Measurements from ENCODE around the gene TAMALIN.

DNA sequence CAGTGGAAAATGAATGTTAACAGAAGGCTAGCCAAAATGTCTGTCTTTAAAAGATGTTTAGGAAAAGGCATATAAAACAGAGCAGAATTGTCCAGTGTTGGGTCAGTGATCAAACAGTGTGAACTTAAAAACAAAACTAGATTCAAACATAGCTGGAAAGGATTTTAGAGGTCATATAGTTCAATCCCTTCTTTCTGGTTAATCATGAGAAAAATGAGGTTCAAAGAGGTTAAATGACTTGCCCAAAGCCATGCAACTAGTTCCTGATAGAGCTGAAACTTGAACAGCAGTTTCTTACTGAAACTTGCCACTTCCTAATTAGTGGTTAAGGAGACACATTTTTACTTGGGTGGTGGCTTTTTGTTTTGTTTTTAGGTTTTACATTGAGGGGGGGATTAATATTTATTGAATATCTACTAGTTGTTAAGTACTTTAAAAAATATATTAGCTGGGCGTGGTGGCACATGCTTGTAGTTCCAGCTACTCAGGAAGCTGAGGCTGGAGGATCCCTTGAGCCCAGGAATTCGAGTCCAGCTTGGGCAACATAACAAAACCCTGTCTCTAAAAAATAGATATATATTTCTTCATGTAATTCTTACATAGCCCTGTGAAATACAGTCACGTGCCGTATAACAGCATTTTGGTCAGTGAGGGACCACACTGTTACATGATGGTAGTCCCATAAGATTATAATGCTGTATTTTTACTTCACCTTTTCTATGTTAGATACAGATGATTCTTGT, 34.9 kb upstream of the TAMALIN start:
- TF ChIP-seq, protein P1, sequence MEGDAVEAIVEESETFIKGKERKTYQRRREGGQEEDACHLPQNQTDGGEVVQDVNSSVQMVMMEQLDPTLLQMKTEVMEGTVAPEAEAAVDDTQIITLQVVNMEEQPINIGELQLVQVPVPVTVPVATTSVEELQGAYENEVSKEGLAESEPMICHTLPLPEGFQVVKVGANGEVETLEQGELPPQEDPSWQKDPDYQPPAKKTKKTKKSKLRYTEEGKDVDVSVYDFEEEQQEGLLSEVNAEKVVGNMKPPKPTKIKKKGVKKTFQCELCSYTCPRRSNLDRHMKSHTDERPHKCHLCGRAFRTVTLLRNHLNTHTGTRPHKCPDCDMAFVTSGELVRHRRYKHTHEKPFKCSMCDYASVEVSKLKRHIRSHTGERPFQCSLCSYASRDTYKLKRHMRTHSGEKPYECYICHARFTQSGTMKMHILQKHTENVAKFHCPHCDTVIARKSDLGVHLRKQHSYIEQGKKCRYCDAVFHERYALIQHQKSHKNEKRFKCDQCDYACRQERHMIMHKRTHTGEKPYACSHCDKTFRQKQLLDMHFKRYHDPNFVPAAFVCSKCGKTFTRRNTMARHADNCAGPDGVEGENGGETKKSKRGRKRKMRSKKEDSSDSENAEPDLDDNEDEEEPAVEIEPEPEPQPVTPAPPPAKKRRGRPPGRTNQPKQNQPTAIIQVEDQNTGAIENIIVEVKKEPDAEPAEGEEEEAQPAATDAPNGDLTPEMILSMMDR (IDR thresholded peaks at IDR 0.05) = no peak
- no peak for TF ChIP-seq POLR2A (IDR thresholded peaks at IDR 0.05)

Data from esophagus squamous epithelium (tissue), 4 donors.